ENCODE measurements around the gene ZNF420.

Gene ZNF420

GRCh38 chr19:37172368-37173366, 94.4 kb downstream of the ZNF420 start, which contains the start of gene ZNF585A:
ZNF585A (minus strand) TSS chr19:37172695; CDS start chr19:37169910, 2,785 bp downstream.
- peaks cover 7% of the 10 kb centered on the region for H3K4me1 Mint-ChIP-seq
- peaks cover 17% of the 10 kb centered on the region for H3K36me3 Mint-ChIP-seq (ENCODE audit: insufficient read depth)
- DNase-seq (ENCODE audit: low spot score in 2 of 2) = peak; percentile 87 to 88
- H3K9me3 Mint-ChIP-seq = peaks cover 5% of the 10 kb centered on the region
- peak; percentile 99 for ATAC-seq (replicated peaks; ENCODE audit: extremely low read depth, poor library complexity, severe bottlenecking)
- H3K27ac Mint-ChIP-seq (ENCODE audit: low read depth) = no peak within 1 kb of the TSS
- H3K27me3 Mint-ChIP-seq = no peaks in the 10 kb centered on the region
- H3K4me3 Mint-ChIP-seq = peak within 1 kb of the TSS; percentile 23

All from central memory CD8-positive, alpha-beta T cell (primary cell).